Measurements from ENCODE around the gene ABR.

DNA sequence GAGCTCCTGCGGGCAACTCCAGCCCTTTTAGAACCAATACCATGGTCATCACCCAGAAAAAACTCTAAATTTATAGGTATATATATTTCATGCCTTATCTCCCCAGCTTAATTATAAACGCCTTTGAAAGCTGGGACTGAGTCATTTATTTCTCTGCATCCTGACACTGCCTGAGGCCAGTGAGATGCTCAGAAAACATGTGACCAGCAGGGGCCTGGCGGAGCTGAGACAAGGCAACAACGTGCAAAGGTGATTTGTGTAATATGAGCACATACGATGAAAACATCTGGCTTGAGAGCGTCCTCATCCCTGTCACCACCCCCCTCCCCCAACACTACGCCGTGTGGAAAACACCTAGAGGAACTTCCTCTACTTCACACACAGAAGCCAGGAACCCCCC, 222.9 kb downstream of the ABR start:
- TF ChIP-seq, protein P1, sequence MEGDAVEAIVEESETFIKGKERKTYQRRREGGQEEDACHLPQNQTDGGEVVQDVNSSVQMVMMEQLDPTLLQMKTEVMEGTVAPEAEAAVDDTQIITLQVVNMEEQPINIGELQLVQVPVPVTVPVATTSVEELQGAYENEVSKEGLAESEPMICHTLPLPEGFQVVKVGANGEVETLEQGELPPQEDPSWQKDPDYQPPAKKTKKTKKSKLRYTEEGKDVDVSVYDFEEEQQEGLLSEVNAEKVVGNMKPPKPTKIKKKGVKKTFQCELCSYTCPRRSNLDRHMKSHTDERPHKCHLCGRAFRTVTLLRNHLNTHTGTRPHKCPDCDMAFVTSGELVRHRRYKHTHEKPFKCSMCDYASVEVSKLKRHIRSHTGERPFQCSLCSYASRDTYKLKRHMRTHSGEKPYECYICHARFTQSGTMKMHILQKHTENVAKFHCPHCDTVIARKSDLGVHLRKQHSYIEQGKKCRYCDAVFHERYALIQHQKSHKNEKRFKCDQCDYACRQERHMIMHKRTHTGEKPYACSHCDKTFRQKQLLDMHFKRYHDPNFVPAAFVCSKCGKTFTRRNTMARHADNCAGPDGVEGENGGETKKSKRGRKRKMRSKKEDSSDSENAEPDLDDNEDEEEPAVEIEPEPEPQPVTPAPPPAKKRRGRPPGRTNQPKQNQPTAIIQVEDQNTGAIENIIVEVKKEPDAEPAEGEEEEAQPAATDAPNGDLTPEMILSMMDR (IDR thresholded peaks at IDR 0.05), result no peak
- no peak for TF ChIP-seq POLR2A (IDR thresholded peaks at IDR 0.05)
